Occipital lobe (tissue), 2 donors: ENCODE results near the gene MYO7B. TPM values are rescaled to one million over a fixed set of nuclear protein-coding genes. Genes with fewer than 3 reads are reported as not detected.
"Not testable (repeated sequence)": the region's sequence is repeated elsewhere in the genome, so short reads cannot be mapped to it uniquely, and the experiment has no call there.

ENCODE experiments used
- DNase-seq: peaks from one replicate; lab custom pipeline; 2025; lab: John Stamatoyannopoulos, UW
- total RNA-seq: library from RNA; depleted of rRNA; stranded (reverse); fragments of >200 nt; gene quantifications from one replicate; pipeline ENCODE4 v1.2.3, GENCODE V29; 2014

Gene MYO7B
- total RNA-seq, 1 donor from 2014 or later = not detected

DNA sequence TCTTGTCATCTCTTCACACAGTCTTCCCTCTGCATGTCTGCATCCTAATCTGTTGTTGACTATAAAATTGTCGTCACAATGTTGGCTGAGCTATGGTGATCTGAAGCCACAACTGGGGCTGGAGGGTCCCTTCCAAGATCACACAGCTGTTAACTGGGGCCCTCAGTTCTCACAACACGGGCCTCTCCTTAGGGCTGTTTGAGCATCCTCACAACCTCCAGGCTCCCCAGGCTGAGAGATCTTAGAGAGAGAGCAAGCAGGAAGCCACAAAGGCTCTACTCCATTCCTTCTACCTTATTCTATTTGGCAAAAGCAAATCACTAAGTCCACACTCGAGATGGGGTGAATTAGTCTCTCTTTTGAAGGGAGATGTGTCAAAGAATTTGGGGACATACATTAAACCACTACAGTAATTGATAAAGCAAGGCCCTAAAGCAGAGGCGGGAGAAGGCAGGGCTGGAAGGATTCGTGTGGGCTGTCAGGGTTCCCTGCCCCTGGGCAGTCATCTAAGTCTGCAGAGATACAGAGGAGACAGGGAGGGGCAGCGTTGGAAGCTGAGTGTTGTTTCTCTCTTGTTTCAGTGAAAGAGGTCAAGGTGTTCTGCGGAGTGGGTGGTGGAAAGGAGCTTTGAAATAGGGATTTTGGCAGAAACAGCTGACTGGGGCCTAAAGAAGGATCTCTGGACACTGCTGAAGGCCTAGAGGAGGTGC is 15.9 kb downstream of the MYO7B start:
- no peak for DNase-seq

GRCh38 chr2:127552336-127552735 is 16.9 kb downstream of the MYO7B start:
- no peak for DNase-seq

- no peak for DNase-seq
Observed at GRCh38 chr2:127552846-127553245, 17.4 kb downstream of the MYO7B start.

- DNase-seq = no peak
Observed at GRCh38 chr2:127558911-127559310, 23.4 kb downstream of the MYO7B start.

DNA sequence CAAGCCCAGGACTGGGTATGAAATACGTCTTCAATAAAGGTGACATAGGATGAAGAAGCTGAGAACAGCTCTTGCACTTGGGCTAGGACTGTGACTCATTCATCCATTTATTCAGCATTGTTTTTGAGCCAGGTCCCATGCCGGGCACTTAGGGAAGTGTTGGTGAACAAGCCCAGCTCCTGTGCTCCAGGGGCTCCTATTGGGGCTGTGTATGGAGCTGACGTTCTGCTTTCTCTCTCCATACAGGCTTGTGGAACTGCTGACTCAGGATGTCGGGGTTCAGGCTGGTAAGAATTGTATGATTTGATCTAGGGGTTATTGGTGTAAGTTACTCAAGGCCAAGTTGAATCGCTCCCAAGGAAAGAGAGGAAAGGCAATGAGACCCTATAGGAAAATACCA is 24.0 kb downstream of the MYO7B start:
- no peak for DNase-seq

GRCh38 chr2:127560201-127560930 is 24.9 kb downstream of the MYO7B start:
- no peak for DNase-seq

DNA sequence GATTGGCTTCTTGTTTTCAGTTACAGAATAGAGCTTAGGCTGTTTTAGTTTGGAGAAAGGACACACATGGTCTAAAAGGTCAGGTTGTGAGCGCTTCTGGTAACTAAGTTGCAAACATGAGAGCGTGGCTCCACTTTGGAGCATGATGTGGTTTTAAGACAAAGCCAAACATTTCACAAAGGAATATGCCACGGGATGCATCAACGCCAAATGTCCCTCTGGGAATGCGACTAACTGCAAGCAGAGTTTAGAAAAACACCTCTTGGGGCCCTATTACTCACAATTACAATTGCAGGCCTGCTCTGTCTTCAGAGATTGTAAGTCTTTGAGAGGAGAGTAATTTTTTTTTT is 25.4 kb downstream of the MYO7B start:
- DNase-seq = no peak

GRCh38 chr2:127561371-127561770 is 25.9 kb downstream of the MYO7B start:
- DNase-seq = no peak

DNA sequence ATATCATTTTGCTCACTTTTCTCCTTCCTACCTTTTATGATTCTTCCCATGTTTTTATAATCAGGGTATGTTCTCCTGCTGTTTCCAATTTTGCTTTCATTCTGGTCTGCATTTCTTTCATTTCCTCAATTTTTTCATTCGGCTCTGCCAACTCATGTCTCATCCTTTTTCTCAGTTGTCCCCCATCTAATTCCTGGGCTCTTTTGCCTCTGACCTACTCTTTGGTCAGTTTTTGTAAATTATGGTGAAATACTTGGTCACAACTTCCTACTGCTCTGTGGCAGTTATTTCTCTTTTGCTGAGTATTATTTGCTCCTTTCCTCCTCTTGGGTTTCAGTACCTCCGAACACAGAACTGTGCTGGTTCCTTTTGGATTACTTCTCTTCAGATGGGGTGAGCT is 27.5 kb downstream of the MYO7B start:
- DNase-seq = no peak

GRCh38 chr2:127563458-127564428 is 28.3 kb downstream of the MYO7B start:
- no peak for DNase-seq

GRCh38 chr2:127564429-127565260 is 29.2 kb downstream of the MYO7B start:
- no peak for DNase-seq

DNA sequence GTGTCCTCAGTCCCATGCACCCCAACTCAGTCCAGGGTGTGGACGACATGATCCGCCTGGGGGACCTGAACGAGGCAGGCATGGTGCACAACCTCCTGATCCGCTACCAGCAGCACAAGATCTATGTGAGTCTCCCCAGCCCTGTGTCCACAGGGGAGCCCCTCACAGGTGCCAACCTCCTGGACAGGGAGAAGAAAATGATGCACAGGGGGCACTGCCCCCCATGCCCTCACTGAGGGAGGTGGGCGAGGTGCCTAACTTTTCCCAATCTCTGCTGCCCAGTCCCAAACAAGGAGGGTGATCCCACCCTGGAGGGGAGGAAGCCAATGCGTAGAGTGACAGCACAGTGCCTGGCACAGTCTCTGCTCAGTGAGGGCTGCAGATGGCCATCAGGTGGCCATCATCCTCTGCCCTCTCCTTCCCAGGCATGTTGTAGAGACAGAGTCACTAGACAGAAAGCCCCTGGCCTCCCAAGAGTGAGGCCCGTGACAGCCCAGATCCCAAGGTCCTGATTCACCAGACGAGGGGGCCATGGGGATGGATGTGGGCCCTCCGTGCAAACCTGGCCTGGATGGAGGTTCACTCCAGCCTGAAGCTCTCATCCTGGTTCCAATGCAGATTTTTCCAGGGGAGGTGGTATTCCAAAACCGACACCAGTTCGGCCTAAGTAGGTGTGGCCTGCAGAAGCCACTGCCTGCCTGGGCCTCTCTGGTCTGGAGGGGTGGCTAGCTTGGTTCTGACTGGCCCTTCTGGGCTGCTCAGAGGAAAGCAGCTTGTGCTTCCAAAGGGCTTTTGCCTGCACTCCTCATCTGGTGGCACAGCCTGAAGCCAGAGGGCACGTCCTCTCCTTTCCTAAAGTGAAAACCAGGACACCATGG is 30.0 kb downstream of the MYO7B start:
- no peak for DNase-seq

DNA sequence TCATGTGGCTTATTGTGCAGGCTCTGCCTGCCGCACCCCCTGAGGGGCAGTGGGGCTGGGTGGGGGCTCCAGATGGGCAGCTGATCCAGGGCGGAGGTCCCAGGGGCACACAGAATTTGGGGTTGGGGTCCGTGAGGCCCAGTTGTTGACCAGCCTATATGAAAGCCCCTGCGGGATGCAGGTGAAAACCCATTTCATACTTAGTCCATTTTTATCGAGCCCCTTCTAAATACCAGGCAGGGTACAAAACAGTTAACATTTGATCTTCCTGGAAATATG is 30.6 kb downstream of the MYO7B start:
- DNase-seq = no peak

DNA sequence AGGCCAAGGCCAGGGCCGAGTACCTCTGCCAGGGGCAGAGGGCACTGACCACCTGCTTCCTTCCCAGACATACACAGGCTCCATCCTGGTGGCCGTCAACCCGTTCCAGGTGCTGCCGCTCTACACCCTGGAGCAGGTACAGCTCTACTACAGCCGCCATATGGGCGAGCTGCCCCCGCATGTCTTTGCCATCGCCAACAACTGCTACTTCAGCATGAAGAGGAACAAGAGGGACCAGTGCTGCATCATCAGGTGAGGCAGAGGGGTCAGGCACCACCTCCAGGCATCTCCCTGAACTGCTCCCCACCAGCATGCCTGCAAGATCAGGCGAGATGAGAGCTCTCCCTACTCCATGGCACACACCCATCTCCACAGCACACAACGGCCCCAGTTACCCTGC is 31.1 kb downstream of the MYO7B start:
- DNase-seq = no peak

GRCh38 chr2:127567351-127567854 is 31.9 kb downstream of the MYO7B start:
- DNase-seq = no peak

DNA sequence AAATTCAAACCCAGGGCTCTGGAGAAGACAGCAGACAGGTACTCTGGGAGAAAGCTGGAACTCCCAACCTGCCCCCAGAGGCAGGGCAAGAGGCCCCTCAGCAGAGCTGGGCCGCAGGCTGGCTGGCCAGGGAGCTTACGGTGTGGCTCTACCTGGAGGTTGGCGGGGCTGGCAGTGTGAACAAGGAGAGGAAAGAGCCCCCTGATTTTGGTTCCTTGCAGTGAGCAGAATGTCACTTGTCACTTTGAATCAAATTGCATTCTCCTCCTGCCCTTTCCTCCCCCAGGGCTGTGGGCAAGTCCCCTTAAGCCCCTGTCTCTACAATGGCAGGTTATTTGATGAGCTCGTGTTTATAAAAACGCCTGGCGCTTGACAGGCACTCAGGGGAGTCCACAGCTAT is 32.6 kb downstream of the MYO7B start:
- DNase-seq = no peak

GRCh38 chr2:127569666-127570065 is 34.2 kb downstream of the MYO7B start:
- no peak for DNase-seq

- DNase-seq = no peak
Observed at GRCh38 chr2:127570282-127571250, 35.1 kb downstream of the MYO7B start.

- DNase-seq = not testable (repeated sequence)
Observed at GRCh38 chr2:127572352-127572751, 36.9 kb downstream of the MYO7B start.
